Measurements from ENCODE around the gene AFG3L2.

The AFG3L2 gene

DNA sequence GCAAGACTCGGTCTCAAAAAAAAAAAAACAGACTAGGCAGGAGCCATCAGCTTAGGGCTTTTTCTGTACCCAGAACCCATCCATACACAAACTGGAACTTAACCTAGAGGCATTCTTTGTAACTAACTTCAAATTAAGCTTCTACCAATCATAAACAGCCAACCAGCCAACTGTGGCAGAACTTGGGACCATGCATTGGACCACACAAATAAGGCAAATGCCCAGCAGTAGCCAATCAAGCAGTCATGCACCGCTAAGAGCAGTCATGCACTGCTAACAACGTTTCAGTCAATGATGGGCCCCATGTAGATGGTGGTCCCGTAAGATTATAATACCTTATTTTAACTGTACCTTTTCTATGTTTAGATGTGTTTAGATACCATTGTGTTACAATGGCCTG, 46.3 kb downstream of the AFG3L2 start:
- H3K9ac ChIP-seq (ENCODE audit: low read length) = no peak overlapping the region
- no peaks in the 10 kb centered on the region for H3K9me2 ChIP-seq (ENCODE audit: low read depth, low read length)
- H3K4me2 ChIP-seq (ENCODE audit: low read length) = no peak overlapping the region
- no peak overlapping the region for H3K27ac ChIP-seq (ENCODE audit: low read depth, low read length, poor library complexity, severe bottlenecking)
- H3K4me3 ChIP-seq (ENCODE audit: low read depth, low read length, poor library complexity, severe bottlenecking) = no peak overlapping the region
- no peaks in the 10 kb centered on the region for H3K27me3 ChIP-seq (ENCODE audit: insufficient read depth, low read length)
- no peaks in the 10 kb centered on the region for H3K79me2 ChIP-seq (ENCODE audit: insufficient read depth, low read length)
- no peaks in the 10 kb centered on the region for H4K20me1 ChIP-seq (ENCODE audit: insufficient read depth, low read length)
- TF ChIP-seq CTCF (IDR thresholded peaks at IDR 0.05; ENCODE audit: low read length) (no peak), EZH2 (IDR thresholded peaks at IDR 0.05; ENCODE audit: borderline replicate concordance, low read length) (no peak)
- H2AFZ ChIP-seq (ENCODE audit: low read length) = no peak overlapping the region
- H3K9me3 ChIP-seq (ENCODE audit: low read length) = no peaks in the 10 kb centered on the region
- H3K36me3 ChIP-seq (ENCODE audit: insufficient read depth, low read length) = peaks cover 72% of the 10 kb centered on the region
- H3K4me1 ChIP-seq (ENCODE audit: insufficient read depth, low read length, severe bottlenecking) = no peaks in the 10 kb centered on the region
- H3F3A ChIP-seq (ENCODE audit: insufficient read depth, low read length) = 0 out of 2 replicates have a peak, but pooled peaks cover 3% of the 10 kb centered on the region

DNA sequence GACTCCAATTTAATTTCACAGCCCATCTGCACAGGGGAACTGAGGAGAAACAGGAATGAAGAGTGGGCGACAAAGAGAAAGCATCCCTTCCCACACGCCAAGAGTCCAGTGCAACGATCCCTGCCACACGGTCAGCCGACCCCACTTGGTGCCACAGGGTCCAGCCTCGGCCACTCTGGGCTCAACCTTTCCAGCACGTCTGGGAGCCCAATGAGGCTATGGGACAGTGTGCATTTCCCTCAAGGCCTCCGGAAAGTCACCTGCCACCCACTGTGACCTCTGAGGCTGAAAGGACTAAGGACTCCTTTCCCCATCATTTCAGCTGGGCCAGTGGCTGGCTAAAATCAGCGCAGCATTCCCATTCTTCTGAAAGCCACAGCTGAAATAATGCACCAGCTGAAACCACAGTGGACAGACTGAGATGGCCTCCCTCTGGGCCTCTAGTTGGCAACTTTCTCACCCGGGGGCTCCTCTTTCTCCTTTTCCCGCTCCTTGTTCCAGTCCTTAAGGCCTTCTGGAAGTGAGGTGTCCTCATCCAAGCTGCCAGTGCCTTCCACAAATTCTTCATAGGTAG, 47.8 kb downstream of the AFG3L2 start:
- Histone ChIP-seq H3K4me3 (ENCODE audit: low read depth, low read length, poor library complexity, severe bottlenecking) (no peak overlapping the region), H3F3A (ENCODE audit: insufficient read depth, low read length) (0 out of 2 replicates have a peak, but pooled peaks cover 3% of the 10 kb centered on the region), H3K79me2 (ENCODE audit: insufficient read depth, low read length) (no peaks in the 10 kb centered on the region), H3K4me2 (ENCODE audit: low read length) (no peak overlapping the region), H2AFZ (ENCODE audit: low read length) (no peak overlapping the region), H3K27me3 (ENCODE audit: insufficient read depth, low read length) (no peaks in the 10 kb centered on the region), H3K9me3 (ENCODE audit: low read length) (no peaks in the 10 kb centered on the region), H4K20me1 (ENCODE audit: insufficient read depth, low read length) (no peaks in the 10 kb centered on the region), H3K4me1 (ENCODE audit: insufficient read depth, low read length, severe bottlenecking) (no peaks in the 10 kb centered on the region), H3K9me2 (ENCODE audit: low read depth, low read length) (no peaks in the 10 kb centered on the region), H3K9ac (ENCODE audit: low read length) (no peak overlapping the region), H3K27ac (ENCODE audit: low read depth, low read length, poor library complexity, severe bottlenecking) (no peak overlapping the region), H3K36me3 (ENCODE audit: insufficient read depth, low read length) (peaks cover 70% of the 10 kb centered on the region)
- no peak for TF ChIP-seq EZH2 (IDR thresholded peaks at IDR 0.05; ENCODE audit: borderline replicate concordance, low read length)
- TF ChIP-seq CTCF (IDR thresholded peaks at IDR 0.05; ENCODE audit: low read length) = no peak

- Histone ChIP-seq H3K27me3 (ENCODE audit: insufficient read depth, low read length) (no peaks in the 10 kb centered on the region), H3K4me1 (ENCODE audit: insufficient read depth, low read length, severe bottlenecking) (no peaks in the 10 kb centered on the region), H3K36me3 (ENCODE audit: insufficient read depth, low read length) (peaks cover 61% of the 10 kb centered on the region), H3F3A (ENCODE audit: insufficient read depth, low read length) (0 out of 2 replicates have a peak, but pooled peaks cover 3% of the 10 kb centered on the region), H3K27ac (ENCODE audit: low read depth, low read length, poor library complexity, severe bottlenecking) (no peak overlapping the region), H3K4me2 (ENCODE audit: low read length) (no peak overlapping the region), H3K9me2 (ENCODE audit: low read depth, low read length) (no peaks in the 10 kb centered on the region), H3K4me3 (ENCODE audit: low read depth, low read length, poor library complexity, severe bottlenecking) (no peak overlapping the region), H4K20me1 (ENCODE audit: insufficient read depth, low read length) (no peaks in the 10 kb centered on the region), H3K9me3 (ENCODE audit: low read length) (no peaks in the 10 kb centered on the region), H2AFZ (ENCODE audit: low read length) (no peak overlapping the region), H3K79me2 (ENCODE audit: insufficient read depth, low read length) (no peaks in the 10 kb centered on the region), H3K9ac (ENCODE audit: low read length) (no peak overlapping the region)
- TF ChIP-seq CTCF (IDR thresholded peaks at IDR 0.05; ENCODE audit: low read length) (no peak), EZH2 (IDR thresholded peaks at IDR 0.05; ENCODE audit: borderline replicate concordance, low read length) (no peak)
These were observed 48.7 kb downstream of the AFG3L2 start for GRCh38 chr18:12328179-12328823.

All from OCI-LY1 (cell line).